B cell (primary cell): Measurements from ENCODE around the gene ARSJ. TPM values are rescaled to one million over a fixed set of nuclear protein-coding genes. Genes with fewer than 3 reads are reported as not detected.

Experiments used
- ATAC-seq: fragments of 200-7000 bp; cut with Tn5 transposase; one replicate; pipeline ENCODE4 v1.10.0; 2021; ENCODE audit warnings: low read depth, mild to moderate bottlenecking, moderate number of reproducible peaks, moderate library complexity
- CTCF ChIA-PET: fragments of 350-600 bp; sonication (Branson Sonifier 250); formaldehyde crosslinking; loops from one replicate; lab custom pipeline; 2021; ENCODE audit warnings: antibody characterized with exemption, inconsistent platforms; lab: Charles Lee
- POLR2A ChIA-PET: fragments of 350-600 bp; sonication (Branson Sonifier 250); formaldehyde crosslinking; loops from one replicate; lab custom pipeline; 2021; ENCODE audit warnings: antibody characterized with exemption; lab: Charles Lee
- DNase-seq: peaks from one replicate; pipeline ENCODE4 v3.0.0; 2013
- H2AFZ ChIP-seq: 2 replicates; pipeline ENCODE4 v1.6.1; 2012; ENCODE audit warnings: mild to moderate bottlenecking, low read depth, low read length; ENCODE audit not compliant: insufficient read depth, poor library complexity, severe bottlenecking
- H3K27ac ChIP-seq, 2 donors: 1 replicate in 1 of 2; 2 replicates in 1 of 2; pipeline ENCODE4 v1.5.1; 2012 to 2013; ENCODE audit warnings: low read length in 2 of 2, mild to moderate bottlenecking in 2 of 2, moderate library complexity in 1 of 2
- H3K27me3 ChIP-seq, 4 experiments: fragments of 200-600 bp in 1 of 4; sonication (generic) in 1 of 4; replicated peaks in 1 of 4; 1 replicate in 2 of 4; 2 replicates in 2 of 4; pipeline versions ENCODE4 v1.6.1 to v1.7.0; 2013 to 2016; ENCODE audit warnings: low read length in 3 of 4, mild to moderate bottlenecking in 2 of 4, mixed read lengths in 1 of 4, moderate library complexity in 1 of 4; ENCODE audit not compliant: insufficient read depth in 4 of 4, control insufficient read depth in 3 of 4; ENCODE audit errors: control extremely low read depth in 1 of 4
- H3K36me3 ChIP-seq, 2 experiments: replicated peaks in 1 of 2; 1 replicate in 1 of 2; 2 replicates in 1 of 2; pipeline versions ENCODE4 v1.6.1 to v1.7.1; 2013; ENCODE audit warnings: low read length in 1 of 2; ENCODE audit not compliant: insufficient read depth in 2 of 2, control insufficient read depth in 1 of 2; ENCODE audit errors: control extremely low read depth in 1 of 2, extremely low read depth in 1 of 2
- H3K4me1 ChIP-seq, 2 donors: fragments of 200-600 bp in 1 of 2; sonication (generic) in 1 of 2; 1 replicate in 1 of 2; 2 replicates in 1 of 2; pipeline versions ENCODE4 v1.5.1 to v1.6.1; 2013 to 2017; ENCODE audit warnings: low read length in 2 of 2; ENCODE audit not compliant: control insufficient read depth in 2 of 2, insufficient read depth in 2 of 2
- H3K4me2 ChIP-seq: replicated peaks from 2 replicates; pipeline ENCODE3; 2012; ENCODE audit warnings: mild to moderate bottlenecking, low read depth, low read length; ENCODE audit not compliant: poor library complexity, severe bottlenecking
- H3K4me3 ChIP-seq, 5 experiments: fragments of 200-600 bp in 1 of 5; sonication (generic) in 1 of 5; 1 replicate in 3 of 5; 2 replicates in 2 of 5; pipeline versions ENCODE4 v1.5.1 to v1.7.0; 2011 to 2016; ENCODE audit warnings: low read length in 4 of 5, mild to moderate bottlenecking in 4 of 5, low read depth in 2 of 5, control low read depth in 1 of 5, moderate library complexity in 1 of 5; ENCODE audit not compliant: insufficient read depth in 1 of 5; ENCODE audit errors: control extremely low read depth in 1 of 5, extremely low read depth in 1 of 5
- H3K79me2 ChIP-seq: fragments of 200-600 bp; sonication (generic); one replicate; pipeline ENCODE4 v1.6.0; 2016; ENCODE audit warnings: low read length; ENCODE audit not compliant: control insufficient read depth, insufficient read depth
- H3K9ac ChIP-seq: fragments of 200-600 bp; sonication (generic); 2 replicates; pipeline ENCODE4 v1.6.1; 2017; ENCODE audit warnings: mild to moderate bottlenecking, low read length, moderate library complexity
- H3K9me3 ChIP-seq, 3 donors: one replicate each; pipeline versions ENCODE4 v1.6.1 to v1.7.1; 2013; ENCODE audit warnings: low read length in 2 of 3; ENCODE audit not compliant: control insufficient read depth in 2 of 3, insufficient read depth in 1 of 3; ENCODE audit errors: control extremely low read depth in 1 of 3
- H4K20me1 ChIP-seq: 2 replicates; pipeline ENCODE4 v1.6.0; 2012; ENCODE audit warnings: mild to moderate bottlenecking, low read length; ENCODE audit not compliant: insufficient read depth, control insufficient read depth, poor library complexity, severe bottlenecking
- H3K27ac Mint-ChIP-seq: one replicate; pipeline ENCODE4 v1.8.0; 2021; ENCODE audit warnings: mixed read lengths
- H3K27me3 Mint-ChIP-seq: one replicate; pipeline ENCODE4 v1.8.0; 2021; ENCODE audit warnings: mixed read lengths
- H3K4me1 Mint-ChIP-seq: one replicate; pipeline ENCODE4 v1.8.0; 2021; ENCODE audit warnings: mixed read lengths
- H3K4me3 Mint-ChIP-seq: one replicate; pipeline ENCODE4 v1.8.0; 2021; ENCODE audit warnings: mixed read lengths
- H3K9me3 Mint-ChIP-seq: one replicate; pipeline ENCODE4 v1.8.0; 2022; ENCODE audit warnings: mixed read lengths; ENCODE audit not compliant: insufficient read depth
- EZH2 ChIP-seq: IDR thresholded peaks from 2 replicates; pipeline ENCODE4 v1.6.1; 2012; ENCODE audit warnings: borderline replicate concordance, low read depth, mild to moderate bottlenecking, moderate library complexity, low read length; ENCODE audit not compliant: insufficient read depth, poor library complexity, severe bottlenecking
- WGBS: methylation state at CpG from one replicate; pipeline ENCODE4 v1.1.5; 2013; ENCODE audit warnings: missing lambda C conversion rate; ENCODE audit not compliant: insufficient coverage; 5-methylcytosine and 5-hydroxymethylcytosine counted together
- intact Hi-C: fragments of 100-400 bp; cut with micrococcal nuclease; formaldehyde crosslinking; loops from one replicate; pipeline ENCODE4 v1.10.0; 2022
- polyA plus RNA-seq: library from polyadenylated mRNA; depleted of rRNA; stranded (reverse); fragments of >200 nt; gene quantifications from 2 replicates; pipeline ENCODE4 v1.2.3, GENCODE V29; 2012
- total RNA-seq, 2 donors: library from RNA; stranded (reverse); fragments of 120-200 nt in 1 of 2; gene quantifications; 1 replicate in 1 of 2; 2 replicates in 1 of 2; pipeline versions ENCODE4 v1.2.3 to v1.2.4, GENCODE V29; 2013 to 2022
- TF ChIP-seq, protein P1 (sequence below): fragments of 200-600 bp; IDR thresholded peaks from one replicate; pipeline ENCODE4 v1.8.0; 2022; ENCODE audit warnings: antibody characterized with exemption, mild to moderate bottlenecking

Gene ARSJ
- total and polyA plus RNA-seq, 2 donors (not counting 1 experiment from before 2014, with no cell fraction given) = not detected

DNA sequence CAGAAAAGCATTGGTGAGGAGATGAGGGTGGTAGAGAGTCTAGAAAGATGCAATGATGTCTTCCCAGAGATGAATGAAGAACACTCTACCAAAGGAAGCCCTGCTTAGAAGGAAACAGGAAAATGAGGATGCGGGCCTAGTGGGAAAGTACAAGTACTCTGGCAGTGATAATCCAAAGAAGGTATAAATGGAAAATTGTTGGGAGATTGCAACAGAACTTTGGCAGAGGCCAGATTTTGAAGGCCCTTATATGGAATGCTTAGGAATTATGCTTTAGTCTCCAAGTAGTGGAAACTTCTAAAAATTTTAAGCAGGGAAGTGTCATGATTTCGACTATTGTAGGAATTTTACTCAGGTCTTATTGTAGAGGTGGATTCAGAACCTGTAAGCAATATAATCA, 11.0 kb downstream of the ARSJ start:
- ChIA-PET POLR2A (no interaction called here), CTCF (no interaction called here)
- Histone ChIP-seq H3K4me2 (no peak overlapping the region), H3K36me3 (no peaks in the 10 kb centered on the region), H3K9me3 (no peaks in the 10 kb centered on the region), H2AFZ (no peak overlapping the region), H3K79me2 (no peaks in the 10 kb centered on the region), H3K27me3 (peaks cover 0 to 4% (median 1%) of the 10 kb centered on the region in 4 experiments), H3K27ac (no peak overlapping the region), H3K4me3 (no peak overlapping the region), H3K9ac (no peak overlapping the region), H3K4me1 (no peaks in the 10 kb centered on the region), H4K20me1 (no peaks in the 10 kb centered on the region)
- Mint-ChIP-seq H3K4me3 (no peak overlapping the region), H3K9me3 (peaks cover 2% of the 10 kb centered on the region), H3K27ac (no peak overlapping the region), H3K27me3 (peaks cover 25% of the 10 kb centered on the region), H3K4me1 (no peaks in the 10 kb centered on the region)
- DNase-seq (no peak), ATAC-seq (no peak)
- intact Hi-C loops = no loop called here
- 100% methylated on average over 1 of the region's 2 CpGs for WGBS
- TF ChIP-seq EZH2 = no peak
- TF ChIP-seq, protein P1, sequence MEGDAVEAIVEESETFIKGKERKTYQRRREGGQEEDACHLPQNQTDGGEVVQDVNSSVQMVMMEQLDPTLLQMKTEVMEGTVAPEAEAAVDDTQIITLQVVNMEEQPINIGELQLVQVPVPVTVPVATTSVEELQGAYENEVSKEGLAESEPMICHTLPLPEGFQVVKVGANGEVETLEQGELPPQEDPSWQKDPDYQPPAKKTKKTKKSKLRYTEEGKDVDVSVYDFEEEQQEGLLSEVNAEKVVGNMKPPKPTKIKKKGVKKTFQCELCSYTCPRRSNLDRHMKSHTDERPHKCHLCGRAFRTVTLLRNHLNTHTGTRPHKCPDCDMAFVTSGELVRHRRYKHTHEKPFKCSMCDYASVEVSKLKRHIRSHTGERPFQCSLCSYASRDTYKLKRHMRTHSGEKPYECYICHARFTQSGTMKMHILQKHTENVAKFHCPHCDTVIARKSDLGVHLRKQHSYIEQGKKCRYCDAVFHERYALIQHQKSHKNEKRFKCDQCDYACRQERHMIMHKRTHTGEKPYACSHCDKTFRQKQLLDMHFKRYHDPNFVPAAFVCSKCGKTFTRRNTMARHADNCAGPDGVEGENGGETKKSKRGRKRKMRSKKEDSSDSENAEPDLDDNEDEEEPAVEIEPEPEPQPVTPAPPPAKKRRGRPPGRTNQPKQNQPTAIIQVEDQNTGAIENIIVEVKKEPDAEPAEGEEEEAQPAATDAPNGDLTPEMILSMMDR = no peak

DNA sequence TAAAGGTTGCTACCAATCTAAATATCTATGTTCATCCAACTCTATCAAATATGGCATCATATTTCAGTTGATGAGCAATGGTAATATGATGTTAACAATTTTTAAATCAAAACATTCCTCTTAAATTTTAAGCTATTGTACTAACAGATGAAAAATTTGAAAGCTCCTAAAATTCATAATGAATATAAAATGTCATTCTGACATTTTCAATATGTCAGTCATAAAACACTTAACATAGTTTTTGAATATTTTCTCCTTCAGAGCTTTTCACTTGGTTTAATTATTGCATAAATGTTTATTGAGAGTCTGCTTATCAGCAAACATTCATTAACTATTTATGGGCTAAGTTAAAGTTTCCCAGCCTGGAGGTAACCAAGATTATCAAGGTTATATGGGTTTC, 11.8 kb downstream of the ARSJ start:
- CTCF ChIA-PET = no interaction called here
- no peak for DNase-seq
- H3K4me3 Mint-ChIP-seq = no peak overlapping the region

More for the DNA sequence above, 11.8 kb downstream of the ARSJ start:
- ATAC-seq = no peak
- Histone ChIP-seq H3K79me2 (no peaks in the 10 kb centered on the region), H3K4me3 (no peak overlapping the region), H3K27ac (no peak overlapping the region), H3K9ac (no peak overlapping the region), H3K4me2 (no peak overlapping the region), H4K20me1 (no peaks in the 10 kb centered on the region), H3K9me3 (no peaks in the 10 kb centered on the region), H2AFZ (no peak overlapping the region), H3K4me1 (no peaks in the 10 kb centered on the region), H3K36me3 (no peaks in the 10 kb centered on the region), H3K27me3 (peaks cover 0 to 4% (median under 1%) of the 10 kb centered on the region in 4 experiments)
- TF ChIP-seq, protein P1 = no peak
- TF ChIP-seq EZH2 = no peak
- peaks cover 24% of the 10 kb centered on the region for H3K27me3 Mint-ChIP-seq
- peaks cover 3% of the 10 kb centered on the region for H3K9me3 Mint-ChIP-seq
- POLR2A ChIA-PET = no interaction called here
- intact Hi-C loops = no loop called here
- H3K4me1 Mint-ChIP-seq = no peaks in the 10 kb centered on the region
- no peak overlapping the region for H3K27ac Mint-ChIP-seq
